Ramos (cell line): ENCODE results near the gene GIMAP5.

Experiments used
- in situ Hi-C: fragments of 300-500 bp; cut with MboI; formaldehyde crosslinking; loops from one replicate; pipeline ENCODE4 v1.14.3; 2022; ENCODE audit warnings: low sequenced_read_pairs; ENCODE audit not compliant: unreplicated experiment

GIMAP5 gene

GRCh38 chr7:150756858-150757257 lies 19.6 kb downstream of the GIMAP5 start:
- in situ Hi-C loops, result loop anchor here (10.0 to 25.0 kb wide), 2 partner anchors 312 to 470 kb away; no protein-coding TSS in a partner anchor

GRCh38 chr7:150759479-150759878 lies 22.3 kb downstream of the GIMAP5 start:
- in situ Hi-C loops, result loop anchor here (10.0 to 25.0 kb wide), 2 partner anchors 315 to 472 kb away; no protein-coding TSS in a partner anchor

GRCh38 chr7:150766334-150766709 lies 29.1 kb downstream of the GIMAP5 start:
- in situ Hi-C loops, result loop anchor here (25.0 kb wide), 1 partner anchor 479 kb away; no protein-coding TSS in a partner anchor

DNA sequence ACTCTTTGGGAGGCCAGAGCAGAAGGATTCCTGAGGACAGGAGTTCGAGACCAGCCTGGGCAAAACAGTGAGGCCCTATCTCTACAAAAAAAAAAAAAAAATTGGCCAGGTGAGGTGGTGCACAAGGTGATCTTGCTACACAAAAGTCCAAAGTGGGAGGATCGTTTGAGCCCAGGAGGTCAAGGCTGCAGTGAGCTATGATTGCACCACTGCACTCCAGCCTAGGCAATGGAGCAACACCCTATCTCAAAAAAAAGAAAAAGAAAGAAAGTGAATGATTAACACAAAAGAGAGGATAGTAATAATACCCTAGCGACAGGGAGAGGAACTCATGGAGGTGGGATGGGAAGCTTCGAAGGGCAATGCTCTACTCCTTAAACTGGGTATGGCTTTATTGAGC lies 32.5 kb downstream of the GIMAP5 start:
- in situ Hi-C loops, result loop anchor here (25.0 kb wide), 1 partner anchor 482 kb away; no protein-coding TSS in a partner anchor

- in situ Hi-C loops, result loop anchor here (25.0 kb wide), 1 partner anchor 487 kb away; no protein-coding TSS in a partner anchor
Observed at GRCh38 chr7:150774131-150774530, 36.9 kb downstream of the GIMAP5 start.

DNA sequence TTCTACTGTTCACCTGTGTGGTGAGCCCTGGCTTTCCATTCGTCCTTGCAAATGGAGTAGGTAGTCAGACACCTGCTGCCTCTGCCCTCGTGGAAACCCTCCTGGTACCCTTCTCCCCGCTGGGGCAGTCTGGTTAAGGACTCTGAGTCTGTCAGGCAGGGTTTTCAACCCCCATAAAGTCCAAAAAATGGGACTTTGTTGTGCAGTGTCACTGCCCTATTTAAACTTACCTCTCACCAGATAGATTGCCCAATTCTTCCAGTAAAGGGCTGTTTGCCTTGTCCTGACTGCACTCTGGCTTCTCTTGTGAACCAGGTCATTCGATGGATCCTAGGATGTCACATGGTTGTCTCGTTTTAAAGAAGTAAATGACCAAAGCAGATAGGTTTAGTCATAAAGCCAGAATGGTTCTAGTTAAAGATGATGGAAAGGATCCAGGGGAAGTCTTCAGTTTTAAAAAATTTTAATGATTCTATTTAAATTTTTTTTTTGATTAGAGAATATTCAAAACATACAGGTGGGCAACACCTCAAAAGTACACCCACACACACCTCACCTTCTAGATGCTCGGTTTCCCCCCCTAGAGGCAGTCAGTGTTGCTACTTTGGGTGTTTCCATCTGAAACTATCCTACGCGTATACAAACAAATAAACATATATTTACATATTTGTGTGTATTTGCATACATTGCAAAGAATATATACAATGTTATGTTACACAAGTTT lies 41.0 kb downstream of the GIMAP5 start:
- in situ Hi-C loops, result no loop called here

DNA sequence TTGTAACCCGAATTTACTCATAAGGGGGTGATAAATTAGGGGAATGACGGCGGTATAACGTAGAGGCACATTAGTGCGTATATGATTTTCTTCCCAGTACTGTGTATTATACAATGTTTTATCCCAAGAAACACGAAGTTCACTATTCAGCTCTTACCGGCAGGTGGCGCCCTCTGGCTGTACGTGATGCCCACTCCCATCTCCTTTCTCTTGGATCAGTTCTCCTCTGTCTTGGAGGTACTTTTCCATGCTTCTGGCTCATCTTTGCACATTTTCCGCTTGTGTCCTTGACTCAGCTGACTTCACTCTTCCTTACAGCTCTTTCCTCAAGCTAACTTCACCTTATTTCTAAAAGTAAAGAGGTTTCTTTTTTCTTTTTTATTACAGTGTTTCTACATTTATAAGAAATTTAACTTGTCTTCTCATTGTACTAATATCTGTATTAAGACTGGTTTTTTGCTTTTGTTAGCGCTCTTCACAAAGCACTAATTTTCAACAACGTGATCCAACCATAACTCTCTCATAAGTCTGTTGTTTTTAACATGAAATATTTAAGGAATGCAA lies 41.6 kb downstream of the GIMAP5 start:
- in situ Hi-C loops, result no loop called here

- in situ Hi-C loops, result loop anchor here (10.0 kb wide), 1 partner anchor 325 kb away; no protein-coding TSS in a partner anchor
Observed at GRCh38 chr7:150780292-150780691, 43.1 kb downstream of the GIMAP5 start.

DNA sequence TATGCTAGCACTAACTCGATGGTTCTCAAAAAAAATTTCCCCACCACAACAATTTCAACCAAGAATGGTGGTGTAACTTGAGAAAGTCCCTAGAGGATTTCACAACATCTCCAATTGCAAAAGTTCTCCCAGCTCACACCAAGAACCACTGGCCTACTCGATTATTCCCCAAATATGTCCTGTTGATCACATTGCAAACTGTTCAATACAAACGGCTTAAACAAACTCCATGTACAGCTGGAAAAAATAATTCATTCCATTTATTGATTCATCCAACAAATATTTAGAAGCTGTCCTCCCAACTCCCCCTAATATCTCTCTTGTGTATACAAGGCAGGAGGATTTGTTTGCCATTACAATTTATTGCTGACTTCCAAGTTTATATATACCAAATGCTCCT lies 43.9 kb downstream of the GIMAP5 start:
- in situ Hi-C loops, result loop anchor here (10.0 kb wide), 1 partner anchor 324 kb away; no protein-coding TSS in a partner anchor

- in situ Hi-C loops, result loop anchor here (10.0 kb wide), 1 partner anchor 323 kb away; no protein-coding TSS in a partner anchor
Observed at GRCh38 chr7:150781961-150782360, 44.7 kb downstream of the GIMAP5 start.

DNA sequence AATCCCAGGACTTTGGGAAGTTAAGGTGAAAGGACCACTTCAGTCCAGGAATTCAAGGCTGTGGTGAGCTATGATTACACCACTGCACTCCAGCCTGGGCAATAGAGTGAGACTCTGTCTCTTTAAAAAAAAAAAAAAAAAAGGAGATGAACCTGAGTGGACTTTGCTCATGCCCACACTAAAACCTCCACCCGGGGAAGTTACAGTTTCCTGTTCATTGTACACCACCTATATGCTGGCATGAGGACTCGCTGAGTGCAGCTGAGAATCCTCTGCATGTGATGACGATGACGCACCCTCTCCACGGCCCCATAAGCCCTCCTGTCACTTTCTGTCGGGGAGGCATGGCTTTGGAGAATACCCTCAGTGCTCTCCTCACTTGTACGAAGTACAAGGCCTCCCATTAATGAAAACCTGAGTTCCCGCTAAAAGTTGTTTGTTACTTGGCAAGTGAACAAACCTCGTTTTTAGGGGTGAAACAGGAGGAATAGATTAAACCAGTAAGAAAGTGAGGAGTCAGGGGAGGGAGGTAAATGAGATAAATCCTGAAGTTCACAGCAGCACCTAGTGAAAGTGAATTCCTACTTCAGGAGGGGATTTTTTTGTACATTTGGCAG lies 47.0 kb downstream of the GIMAP5 start:
- in situ Hi-C loops, result loop anchor here (10.0 kb wide), 1 partner anchor 321 kb away; no protein-coding TSS in a partner anchor

- in situ Hi-C loops, result loop anchor here (5.0 to 10.0 kb wide), 2 partner anchors 202 to 320 kb away; no protein-coding TSS in a partner anchor
Observed at GRCh38 chr7:150784954-150785353, 47.7 kb downstream of the GIMAP5 start.

GRCh38 chr7:150787321-150788281 lies 50.4 kb downstream of the GIMAP5 start:
- in situ Hi-C loops, result loop anchor here (5.0 to 10.0 kb wide), 2 partner anchors 200 to 317 kb away; no protein-coding TSS in a partner anchor

- in situ Hi-C loops, result loop anchor here (5.0 to 10.0 kb wide), 2 partner anchors 199 to 316 kb away; no protein-coding TSS in a partner anchor
Observed at GRCh38 chr7:150788474-150789269, 51.5 kb downstream of the GIMAP5 start.

- in situ Hi-C loops, result no loop called here
Observed at GRCh38 chr7:150790416-150791075, 53.3 kb downstream of the GIMAP5 start.

- in situ Hi-C loops, result no loop called here
Observed at GRCh38 chr7:150791304-150791703, 54.1 kb downstream of the GIMAP5 start.

GRCh38 chr7:150791746-150792452 lies 54.7 kb downstream of the GIMAP5 start:
- in situ Hi-C loops, result no loop called here
